Endothelial cell of umbilical vein (primary cell): ENCODE results near the gene SLC44A2. TPM values are rescaled to one million over a fixed set of nuclear protein-coding genes. Genes with fewer than 3 reads are reported as not detected.

Experiments
- BruUV-seq: library from RNA; stranded (reverse); fragments of 400-500 nt; replicated peaks from 2 replicates; lab custom pipeline; 2021; lab: Mats Ljungman, UMichigan
- CTCF ChIA-PET: fragments of 300-600, 350-600 bp; sonication (Branson Sonifier 250); formaldehyde crosslinking; loops from one replicate; lab custom pipeline; 2021; ENCODE audit warnings: antibody characterized with exemption, inconsistent platforms; lab: Charles Lee
- POLR2A ChIA-PET: fragments of 300-600, 350-600 bp; sonication (Branson Sonifier 250); formaldehyde crosslinking; loops from one replicate; lab custom pipeline; 2021; ENCODE audit warnings: antibody characterized with exemption, inconsistent platforms; lab: Charles Lee
- DNase-seq: peaks from one replicate; pipeline ENCODE4 v3.0.0-alpha.2; 2011; ENCODE audit warnings: low read depth, low spot score
- FAIRE-seq: peaks from 2 replicates; lab custom pipeline; 2011; peaks lifted over from hg19 to GRCh38; lab: Jason Lieb, UNC
- H2AFZ ChIP-seq: 2 replicates; pipeline ENCODE4 v1.6.0; 2012; ENCODE audit warnings: low read depth, low read length, control low read depth, inconsistent platforms
- H3K27ac ChIP-seq: 2 replicates; pipeline ENCODE4 v1.5.1; 2011; ENCODE audit warnings: low read depth, mild to moderate bottlenecking, control low read depth, low read length, moderate library complexity; ENCODE audit not compliant: insufficient read depth
- H3K27me3 ChIP-seq, 2 experiments: 2 replicates each; pipeline versions ENCODE4 v1.6.0 to v1.6.1; 2011; ENCODE audit warnings: low read length in 2 of 2, mixed read lengths in 1 of 2; ENCODE audit not compliant: control insufficient read depth in 2 of 2, insufficient read depth in 2 of 2
- H3K36me3 ChIP-seq, 2 experiments: 2 replicates in 1 of 2; 3 replicates in 1 of 2; pipeline ENCODE4 v1.5.1; 2011; ENCODE audit warnings: low read length in 2 of 2, mild to moderate bottlenecking in 1 of 2, moderate library complexity in 1 of 2; ENCODE audit not compliant: control insufficient read depth in 2 of 2, insufficient read depth in 2 of 2; ENCODE audit errors: extremely low read depth in 1 of 2
- H3K4me1 ChIP-seq: 3 replicates; pipeline ENCODE4 v1.5.1; 2011; ENCODE audit warnings: mild to moderate bottlenecking, low read length; ENCODE audit not compliant: control insufficient read depth, insufficient read depth; ENCODE audit errors: extremely low read depth
- H3K4me2 ChIP-seq: 2 replicates; pipeline ENCODE4 v1.6.1; 2011; ENCODE audit warnings: low read length, control low read depth, mixed read lengths; ENCODE audit not compliant: insufficient read depth
- H3K4me3 ChIP-seq, 3 experiments: fragments of 200-600 bp in 1 of 3; sonication (generic), shearing (Covaris generic) in 1 of 3; replicated peaks in 1 of 3; 2 replicates each; pipeline ENCODE4 v1.5.1; 2011 to 2016; ENCODE audit warnings: control low read depth in 3 of 3, low read length in 3 of 3, mild to moderate bottlenecking in 2 of 3, inconsistent platforms in 1 of 3, low read depth in 1 of 3, moderate library complexity in 1 of 3; ENCODE audit not compliant: insufficient read depth in 1 of 3
- H3K79me2 ChIP-seq: 2 replicates; pipeline ENCODE4 v1.6.0; 2012; ENCODE audit warnings: low read length, inconsistent platforms; ENCODE audit not compliant: control insufficient read depth, insufficient read depth
- H3K9ac ChIP-seq: replicated peaks from 2 replicates; pipeline ENCODE3; 2011; ENCODE audit warnings: low read length, control low read depth; ENCODE audit not compliant: insufficient read depth; ENCODE audit errors: extremely low read depth
- H3K9me1 ChIP-seq: replicated peaks from 3 replicates; pipeline ENCODE4 v1.6.0; 2011; ENCODE audit warnings: mild to moderate bottlenecking, low read length; ENCODE audit not compliant: control insufficient read depth, insufficient read depth; ENCODE audit errors: extremely low read depth
- H3K9me3 ChIP-seq: replicated peaks from 2 replicates; pipeline ENCODE4 v1.5.1; 2012; ENCODE audit warnings: low read length, inconsistent platforms; ENCODE audit not compliant: control insufficient read depth, insufficient read depth
- H4K20me1 ChIP-seq: replicated peaks from 2 replicates; pipeline ENCODE3; 2011; ENCODE audit warnings: mild to moderate bottlenecking, low read length; ENCODE audit not compliant: control insufficient read depth, insufficient read depth; ENCODE audit errors: extremely low read depth
- CTCF ChIP-seq, 2 donors: IDR thresholded peaks; 1 replicate in 1 of 2; 2 replicates in 1 of 2; pipeline ENCODE4 v1.5.1; 2011; ENCODE audit warnings: low read length in 2 of 2, mild to moderate bottlenecking in 2 of 2, moderate library complexity in 2 of 2, control low read depth in 1 of 2, inconsistent platforms in 1 of 2, low read depth in 1 of 2; ENCODE audit not compliant: insufficient read depth in 1 of 2; ENCODE audit errors: extremely low read depth in 1 of 2
- FOS ChIP-seq: IDR thresholded peaks from 2 replicates; pipeline ENCODE4 v1.6.1; 2011; ENCODE audit warnings: mild to moderate bottlenecking, low read length, moderate library complexity, borderline replicate concordance; ENCODE audit not compliant: insufficient read depth
- GATA2 ChIP-seq: IDR thresholded peaks from 2 replicates; pipeline ENCODE4 v1.7.0; 2011; ENCODE audit warnings: low read depth, mild to moderate bottlenecking, moderate library complexity, mixed read lengths, low read length; ENCODE audit not compliant: insufficient read length, insufficient read depth
- JUN ChIP-seq: IDR thresholded peaks from 2 replicates; pipeline ENCODE4 v1.6.1; 2011; ENCODE audit warnings: borderline replicate concordance, low read depth; ENCODE audit not compliant: insufficient read length, insufficient read depth
- MYC ChIP-seq: IDR thresholded peaks from one replicate; pipeline ENCODE4 v1.6.1; 2011; ENCODE audit warnings: mild to moderate bottlenecking, low read depth, low read length
- POLR2A ChIP-seq: IDR thresholded peaks from 2 replicates; pipeline ENCODE4 v1.6.1; 2012; ENCODE audit warnings: low read depth, mild to moderate bottlenecking, control low read depth, low read length
- POLR2AphosphoS5 ChIP-seq: IDR thresholded peaks from 2 replicates; pipeline ENCODE4 v1.6.1; 2012; ENCODE audit warnings: low read depth, mild to moderate bottlenecking, control low read depth, low read length, moderate library complexity; ENCODE audit not compliant: insufficient read depth
- dilution Hi-C: fragments of 300-500 bp; cut with MboI; formaldehyde crosslinking; loops from one replicate; pipeline ENCODE4 v1.15.0; 2019; ENCODE audit warnings: low sequenced_read_pairs; ENCODE audit not compliant: extremely low pct_ligation_motif_present
- intact Hi-C: fragments of 100-400 bp; cut with micrococcal nuclease; formaldehyde crosslinking; loops from one replicate; pipeline ENCODE4 v1.10.0; 2022
- polyA plus RNA-seq, 4 experiments: library from polyadenylated mRNA; depleted of rRNA in 3 of 4; stranded (reverse) in 3 of 4; unstranded in 1 of 4; fragments of >200 nt; gene quantifications; 2 replicates each; pipeline versions ENCODE4 v1.2.1 to v1.2.3, GENCODE V29; 2011 to 2012; ENCODE audit warnings: missing spikeins in 1 of 4
- total RNA-seq: library from RNA; stranded (reverse); gene quantifications from 2 replicates; pipeline ENCODE4 v1.2.3, GENCODE V29; 2021

The SLC44A2 gene
- total and polyA plus RNA-seq, 2 donors (not counting 3 experiments of a cell fraction or from before 2014, with no cell fraction given): 97.7 to 130 TPM

GRCh38 chr19:10634963-10635362, 9.6 kb downstream of the SLC44A2 start:
- H3K27ac ChIP-seq: no peak overlapping the region
- H2AFZ ChIP-seq: no peak overlapping the region
- no peak overlapping the region for H3K4me3 ChIP-seq
- DNase-seq (no peak), FAIRE-seq (no peak)
- intact Hi-C loops (no loop called here), dilution Hi-C loops (no loop called here)
- no peaks in the 10 kb centered on the region for H3K27me3 ChIP-seq
- ChIA-PET CTCF (interaction anchor here (1.5 kb wide), 1 partner anchor 10 kb away, joined by 8 read pairs; no protein-coding TSS in a partner anchor), POLR2A (interaction anchor here (0.9 kb wide), 1 partner anchor 10 kb away, joined by 9 read pairs; the partner anchor contains the start of gene SLC44A2)
- no TSS peak for BruUV-seq
- no peaks in the 10 kb centered on the region for H3K9me3 ChIP-seq
- H3K9me1 ChIP-seq: no peaks in the 10 kb centered on the region
- no peaks in the 10 kb centered on the region for H4K20me1 ChIP-seq
- no peaks in the 10 kb centered on the region for H3K79me2 ChIP-seq
- H3K4me1 ChIP-seq: no peaks in the 10 kb centered on the region
- TF ChIP-seq POLR2AphosphoS5 (no peak), MYC (no peak), CTCF (IDR thresholded peaks at IDR 0.05; ENCODE audit: extremely low read depth in 1 of 2, insufficient read depth in 1 of 2, low read depth in 1 of 2, low read length in 2 of 2) (no peak), GATA2 (no peak), POLR2A (no peak), FOS (no peak), JUN (no peak)
- H3K9ac ChIP-seq: no peak overlapping the region
- no peak overlapping the region for H3K4me2 ChIP-seq
- H3K36me3 ChIP-seq: peaks cover 7 to 47% of the 10 kb centered on the region in 2 experiments
